Endothelial cell of umbilical vein (primary cell): ENCODE measurements around the gene ANKRD13B. TPM values are rescaled to one million over a fixed set of nuclear protein-coding genes. Genes with fewer than 3 reads are reported as not detected.

Source experiments
- BruUV-seq: library from RNA; stranded (reverse); fragments of 400-500 nt; replicated peaks from 2 replicates; lab custom pipeline; 2021; lab: Mats Ljungman, UMichigan
- CTCF ChIA-PET: fragments of 300-600, 350-600 bp; sonication (Branson Sonifier 250); formaldehyde crosslinking; loops from one replicate; lab custom pipeline; 2021; ENCODE audit warnings: antibody characterized with exemption, inconsistent platforms; lab: Charles Lee
- POLR2A ChIA-PET: fragments of 300-600, 350-600 bp; sonication (Branson Sonifier 250); formaldehyde crosslinking; loops from one replicate; lab custom pipeline; 2021; ENCODE audit warnings: antibody characterized with exemption, inconsistent platforms; lab: Charles Lee
- DNase-seq: peaks from one replicate; pipeline ENCODE4 v3.0.0-alpha.2; 2011; ENCODE audit warnings: low read depth, low spot score
- FAIRE-seq: peaks from 2 replicates; lab custom pipeline; 2011; peaks lifted over from hg19 to GRCh38; lab: Jason Lieb, UNC
- H2AFZ ChIP-seq: 2 replicates; pipeline ENCODE4 v1.6.0; 2012; ENCODE audit warnings: low read depth, low read length, control low read depth, inconsistent platforms
- H3K27ac ChIP-seq: 2 replicates; pipeline ENCODE4 v1.5.1; 2011; ENCODE audit warnings: low read depth, mild to moderate bottlenecking, control low read depth, low read length, moderate library complexity; ENCODE audit not compliant: insufficient read depth
- H3K27me3 ChIP-seq, 2 experiments: 2 replicates each; pipeline versions ENCODE4 v1.6.0 to v1.6.1; 2011; ENCODE audit warnings: low read length in 2 of 2, mixed read lengths in 1 of 2; ENCODE audit not compliant: control insufficient read depth in 2 of 2, insufficient read depth in 2 of 2
- H3K36me3 ChIP-seq, 2 experiments: 2 replicates in 1 of 2; 3 replicates in 1 of 2; pipeline ENCODE4 v1.5.1; 2011; ENCODE audit warnings: low read length in 2 of 2, mild to moderate bottlenecking in 1 of 2, moderate library complexity in 1 of 2; ENCODE audit not compliant: control insufficient read depth in 2 of 2, insufficient read depth in 2 of 2; ENCODE audit errors: extremely low read depth in 1 of 2
- H3K4me1 ChIP-seq: 3 replicates; pipeline ENCODE4 v1.5.1; 2011; ENCODE audit warnings: mild to moderate bottlenecking, low read length; ENCODE audit not compliant: control insufficient read depth, insufficient read depth; ENCODE audit errors: extremely low read depth
- H3K4me2 ChIP-seq: 2 replicates; pipeline ENCODE4 v1.6.1; 2011; ENCODE audit warnings: low read length, control low read depth, mixed read lengths; ENCODE audit not compliant: insufficient read depth
- H3K4me3 ChIP-seq, 3 experiments: fragments of 200-600 bp in 1 of 3; sonication (generic), shearing (Covaris generic) in 1 of 3; replicated peaks in 1 of 3; 2 replicates each; pipeline ENCODE4 v1.5.1; 2011 to 2016; ENCODE audit warnings: control low read depth in 3 of 3, low read length in 3 of 3, mild to moderate bottlenecking in 2 of 3, inconsistent platforms in 1 of 3, low read depth in 1 of 3, moderate library complexity in 1 of 3; ENCODE audit not compliant: insufficient read depth in 1 of 3
- H3K79me2 ChIP-seq: 2 replicates; pipeline ENCODE4 v1.6.0; 2012; ENCODE audit warnings: low read length, inconsistent platforms; ENCODE audit not compliant: control insufficient read depth, insufficient read depth
- H3K9ac ChIP-seq: replicated peaks from 2 replicates; pipeline ENCODE3; 2011; ENCODE audit warnings: low read length, control low read depth; ENCODE audit not compliant: insufficient read depth; ENCODE audit errors: extremely low read depth
- H3K9me1 ChIP-seq: replicated peaks from 3 replicates; pipeline ENCODE4 v1.6.0; 2011; ENCODE audit warnings: mild to moderate bottlenecking, low read length; ENCODE audit not compliant: control insufficient read depth, insufficient read depth; ENCODE audit errors: extremely low read depth
- H3K9me3 ChIP-seq: replicated peaks from 2 replicates; pipeline ENCODE4 v1.5.1; 2012; ENCODE audit warnings: low read length, inconsistent platforms; ENCODE audit not compliant: control insufficient read depth, insufficient read depth
- H4K20me1 ChIP-seq: replicated peaks from 2 replicates; pipeline ENCODE3; 2011; ENCODE audit warnings: mild to moderate bottlenecking, low read length; ENCODE audit not compliant: control insufficient read depth, insufficient read depth; ENCODE audit errors: extremely low read depth
- EZH2 ChIP-seq: IDR thresholded peaks from 2 replicates; pipeline ENCODE4 v1.6.1; 2012; ENCODE audit warnings: borderline replicate concordance, low read depth, mild to moderate bottlenecking, moderate library complexity, low read length, inconsistent platforms; ENCODE audit not compliant: severe bottlenecking
- GATA2 ChIP-seq: IDR thresholded peaks from 2 replicates; pipeline ENCODE4 v1.7.0; 2011; ENCODE audit warnings: low read depth, mild to moderate bottlenecking, moderate library complexity, mixed read lengths, low read length; ENCODE audit not compliant: insufficient read length, insufficient read depth
- MAX ChIP-seq: IDR thresholded peaks from 2 replicates; pipeline ENCODE4 v1.6.1; 2011; ENCODE audit not compliant: insufficient read depth, insufficient read length
- MYC ChIP-seq: IDR thresholded peaks from one replicate; pipeline ENCODE4 v1.6.1; 2011; ENCODE audit warnings: mild to moderate bottlenecking, low read depth, low read length
- POLR2A ChIP-seq: IDR thresholded peaks from 2 replicates; pipeline ENCODE4 v1.6.1; 2012; ENCODE audit warnings: low read depth, mild to moderate bottlenecking, control low read depth, low read length
- POLR2AphosphoS5 ChIP-seq: IDR thresholded peaks from 2 replicates; pipeline ENCODE4 v1.6.1; 2012; ENCODE audit warnings: low read depth, mild to moderate bottlenecking, control low read depth, low read length, moderate library complexity; ENCODE audit not compliant: insufficient read depth
- dilution Hi-C: fragments of 300-500 bp; cut with MboI; formaldehyde crosslinking; loops from one replicate; pipeline ENCODE4 v1.15.0; 2019; ENCODE audit warnings: low sequenced_read_pairs; ENCODE audit not compliant: extremely low pct_ligation_motif_present
- intact Hi-C: fragments of 100-400 bp; cut with micrococcal nuclease; formaldehyde crosslinking; loops from one replicate; pipeline ENCODE4 v1.10.0; 2022
- polyA plus RNA-seq, 4 experiments: library from polyadenylated mRNA; depleted of rRNA in 3 of 4; stranded (reverse) in 3 of 4; unstranded in 1 of 4; fragments of >200 nt; gene quantifications; 2 replicates each; pipeline versions ENCODE4 v1.2.1 to v1.2.3, GENCODE V29; 2011 to 2012; ENCODE audit warnings: missing spikeins in 1 of 4
- total RNA-seq: library from RNA; stranded (reverse); gene quantifications from 2 replicates; pipeline ENCODE4 v1.2.3, GENCODE V29; 2021

Gene ANKRD13B
- total and polyA plus RNA-seq, 2 donors (not counting 3 experiments of a cell fraction or from before 2014, with no cell fraction given): 21.1 to 23.2 TPM

DNA sequence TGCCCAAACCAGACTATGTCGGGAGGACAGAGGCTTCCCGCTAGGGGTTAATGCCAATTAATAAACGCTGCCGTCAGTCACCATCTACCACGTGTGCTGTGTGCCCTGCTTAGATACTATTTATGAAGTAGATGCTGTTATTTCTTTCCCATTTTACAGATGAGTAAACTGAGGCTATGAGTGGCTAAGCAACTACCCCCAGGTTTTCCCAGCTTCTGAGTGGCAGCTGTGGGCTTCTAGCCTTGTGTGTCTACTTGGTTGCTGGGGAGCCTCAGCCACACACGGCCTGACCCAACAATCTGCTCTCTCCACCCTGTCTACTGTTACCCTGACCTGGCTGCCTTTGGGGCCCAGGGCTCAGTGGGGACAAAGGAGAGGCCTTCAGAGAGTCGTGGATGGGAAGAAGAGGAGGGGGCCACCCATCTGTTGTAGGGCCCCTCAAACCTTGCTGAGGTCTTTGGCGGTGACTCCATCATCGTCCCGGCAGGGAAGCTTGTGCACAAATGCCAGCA lies 10.6 kb upstream of the ANKRD13B start:
- no peak overlapping the region for H3K4me3 ChIP-seq
- dilution Hi-C loops: no loop called here
- POLR2A ChIA-PET: no interaction called here
- no peak overlapping the region for H3K4me2 ChIP-seq
- TF ChIP-seq MYC (no peak), GATA2 (no peak), MAX (no peak), EZH2 (no peak)
- peaks cover 18 to 36% of the 10 kb centered on the region in 2 experiments for H3K36me3 ChIP-seq
- H2AFZ ChIP-seq: no peak overlapping the region
- H3K9me3 ChIP-seq: no peaks in the 10 kb centered on the region
- BruUV-seq: no TSS peak
- H3K9ac ChIP-seq: no peak overlapping the region
- H3K9me1 ChIP-seq: no peaks in the 10 kb centered on the region
- H3K79me2 ChIP-seq: peaks cover 59% of the 10 kb centered on the region
- H3K27ac ChIP-seq: no peak overlapping the region
- H4K20me1 ChIP-seq: no peaks in the 10 kb centered on the region
- no peaks in the 10 kb centered on the region for H3K27me3 ChIP-seq
- FAIRE-seq (no peak), DNase-seq (no peak)
- H3K4me1 ChIP-seq: peaks cover 36% of the 10 kb centered on the region
- intact Hi-C loops: no loop called here
- CTCF ChIA-PET: interaction anchor here (0.8 to 9.4 kb wide), 5 partner anchors 10 to 511 kb away, joined by 3 to 152 read pairs (median 15); partner anchors contain the start of genes ABHD15 and ANKRD13B

- H3K27me3 ChIP-seq: no peaks in the 10 kb centered on the region
- no peaks in the 10 kb centered on the region for H4K20me1 ChIP-seq
- H3K4me1 ChIP-seq: peaks cover 41% of the 10 kb centered on the region
- intact Hi-C loops: no loop called here
- peaks cover 18 to 32% of the 10 kb centered on the region in 2 experiments for H3K36me3 ChIP-seq
- dilution Hi-C loops: no loop called here
- DNase-seq: no peak
- H3K9me1 ChIP-seq: no peaks in the 10 kb centered on the region
- H3K79me2 ChIP-seq: peaks cover 63% of the 10 kb centered on the region
- no peak overlapping the region for H2AFZ ChIP-seq
- H3K4me2 ChIP-seq: no peak overlapping the region
- no peak overlapping the region for H3K9ac ChIP-seq
- no peak overlapping the region for H3K27ac ChIP-seq
- H3K9me3 ChIP-seq: no peaks in the 10 kb centered on the region
- no TSS peak for BruUV-seq
- H3K4me3 ChIP-seq: no peak overlapping the region
- ChIA-PET CTCF (interaction anchor here (4.3 to 9.4 kb wide), 2 partner anchors 10 to 33 kb away, joined by 113 to 152 read pairs; partner anchors contain the start of gene ANKRD13B), POLR2A (no interaction called here)
- TF ChIP-seq POLR2AphosphoS5 (no peak), MAX (no peak), POLR2A (no peak), EZH2 (no peak)
- no peak for FAIRE-seq
These were observed 10.2 kb upstream of the ANKRD13B start for GRCh38 chr17:29582772-29583171.
